Activated T-cell treated with anti-CD3 and anti-CD28 coated beads, Interleukin-2, amount 50 U/mL, for 24 hours (primary cell): Measurements from ENCODE around the gene PRELP.

ENCODE experiments used
- DNase-seq: peaks from one replicate; pipeline ENCODE4 v3.0.0-alpha.2; 2020
- H3K27ac Mint-ChIP-seq: 2 replicates; pipeline ENCODE4 v1.8.0; 2020; ENCODE audit warnings: mild to moderate bottlenecking, mixed read lengths
- H3K27me3 Mint-ChIP-seq: 2 replicates; pipeline ENCODE4 v1.8.0; 2020; ENCODE audit warnings: mixed read lengths
- H3K36me3 Mint-ChIP-seq: 2 replicates; pipeline ENCODE4 v1.8.0; 2020; ENCODE audit warnings: low read depth, mixed read lengths
- H3K4me1 Mint-ChIP-seq: 2 replicates; pipeline ENCODE4 v1.8.0; 2020; ENCODE audit warnings: low read depth, mixed read lengths
- H3K4me3 Mint-ChIP-seq: 2 replicates; pipeline ENCODE4 v1.8.0; 2020; ENCODE audit warnings: mild to moderate bottlenecking, moderate library complexity, mixed read lengths
- H3K9me3 Mint-ChIP-seq: 2 replicates; pipeline ENCODE4 v1.8.0; 2020; ENCODE audit warnings: mixed read lengths

PRELP gene

GRCh38 chr1:203475012-203475981 lies at the start of gene PRELP:
TSS of gene PRELP (plus strand) at chr1:203475806. CDS start at chr1:203483185, 7,379 bp downstream.
- Mint-ChIP-seq H3K4me3 (no peak within 1 kb of the TSS), H3K36me3 (no peaks in the 10 kb centered on the region), H3K27ac (no peak within 1 kb of the TSS), H3K27me3 (peaks cover 15% of the 10 kb centered on the region), H3K9me3 (no peaks in the 10 kb centered on the region), H3K4me1 (no peaks in the 10 kb centered on the region)
- DNase-seq = no peak

- Mint-ChIP-seq H3K9me3 (no peaks in the 10 kb centered on the region), H3K4me3 (no peak overlapping the region), H3K27me3 (peaks cover 58% of the 10 kb centered on the region), H3K36me3 (no peaks in the 10 kb centered on the region), H3K4me1 (no peaks in the 10 kb centered on the region), H3K27ac (no peak overlapping the region)
- no peak for DNase-seq
Observed at GRCh38 chr1:203426366-203426765, 49.2 kb upstream of the PRELP start.

- no peaks in the 10 kb centered on the region for H3K36me3 Mint-ChIP-seq
- H3K27me3 Mint-ChIP-seq = peaks cover 59% of the 10 kb centered on the region
- no peaks in the 10 kb centered on the region for H3K9me3 Mint-ChIP-seq
- H3K4me1 Mint-ChIP-seq = no peaks in the 10 kb centered on the region
- no peak overlapping the region for H3K27ac Mint-ChIP-seq
- DNase-seq = no peak
- no peak overlapping the region for H3K4me3 Mint-ChIP-seq
Observed at GRCh38 chr1:203426870-203427269, 48.7 kb upstream of the PRELP start.

- Mint-ChIP-seq H3K27ac (no peak overlapping the region), H3K9me3 (no peaks in the 10 kb centered on the region), H3K4me1 (no peaks in the 10 kb centered on the region), H3K4me3 (no peak overlapping the region), H3K36me3 (no peaks in the 10 kb centered on the region), H3K27me3 (peaks cover 62% of the 10 kb centered on the region)
- no peak for DNase-seq
Observed at GRCh38 chr1:203427451-203427850, 48.2 kb upstream of the PRELP start.

- no peak overlapping the region for H3K27ac Mint-ChIP-seq
- DNase-seq = no peak
- no peaks in the 10 kb centered on the region for H3K4me1 Mint-ChIP-seq
- peaks cover 61% of the 10 kb centered on the region for H3K27me3 Mint-ChIP-seq
- no peaks in the 10 kb centered on the region for H3K9me3 Mint-ChIP-seq
- H3K36me3 Mint-ChIP-seq = no peaks in the 10 kb centered on the region
- no peak overlapping the region for H3K4me3 Mint-ChIP-seq
Observed at GRCh38 chr1:203428981-203429599, 46.5 kb upstream of the PRELP start.

- Mint-ChIP-seq H3K4me1 (no peaks in the 10 kb centered on the region), H3K27me3 (peaks cover 18% of the 10 kb centered on the region), H3K4me3 (no peak overlapping the region), H3K36me3 (no peaks in the 10 kb centered on the region), H3K27ac (no peak overlapping the region), H3K9me3 (no peaks in the 10 kb centered on the region)
- DNase-seq = no peak
Observed at GRCh38 chr1:203435615-203436014, 40.0 kb upstream of the PRELP start.

GRCh38 chr1:203437696-203438315 lies 37.8 kb upstream of the PRELP start:
- no peak for DNase-seq
- Mint-ChIP-seq H3K4me1 (no peaks in the 10 kb centered on the region), H3K4me3 (no peak overlapping the region), H3K27ac (no peak overlapping the region), H3K36me3 (no peaks in the 10 kb centered on the region), H3K27me3 (peaks cover 16% of the 10 kb centered on the region), H3K9me3 (no peaks in the 10 kb centered on the region)

GRCh38 chr1:203439131-203439730 lies 36.4 kb upstream of the PRELP start:
- H3K36me3 Mint-ChIP-seq = no peaks in the 10 kb centered on the region
- no peak overlapping the region for H3K4me3 Mint-ChIP-seq
- no peaks in the 10 kb centered on the region for H3K9me3 Mint-ChIP-seq
- DNase-seq = no peak
- peaks cover 7% of the 10 kb centered on the region for H3K27me3 Mint-ChIP-seq
- no peak overlapping the region for H3K27ac Mint-ChIP-seq
- no peaks in the 10 kb centered on the region for H3K4me1 Mint-ChIP-seq

- no peak for DNase-seq
- no peaks in the 10 kb centered on the region for H3K9me3 Mint-ChIP-seq
- H3K27ac Mint-ChIP-seq = no peak overlapping the region
- peaks cover 7% of the 10 kb centered on the region for H3K27me3 Mint-ChIP-seq
- H3K4me1 Mint-ChIP-seq = no peaks in the 10 kb centered on the region
- no peak overlapping the region for H3K4me3 Mint-ChIP-seq
- no peaks in the 10 kb centered on the region for H3K36me3 Mint-ChIP-seq
Observed at GRCh38 chr1:203440771-203441170, 34.8 kb upstream of the PRELP start.

GRCh38 chr1:203441766-203442165 lies 33.8 kb upstream of the PRELP start:
- no peak overlapping the region for H3K4me3 Mint-ChIP-seq
- peaks cover 7% of the 10 kb centered on the region for H3K27me3 Mint-ChIP-seq
- no peaks in the 10 kb centered on the region for H3K36me3 Mint-ChIP-seq
- no peak for DNase-seq
- H3K4me1 Mint-ChIP-seq = no peaks in the 10 kb centered on the region
- no peak overlapping the region for H3K27ac Mint-ChIP-seq
- no peaks in the 10 kb centered on the region for H3K9me3 Mint-ChIP-seq

- Mint-ChIP-seq H3K4me1 (no peaks in the 10 kb centered on the region), H3K4me3 (no peak overlapping the region), H3K27ac (no peak overlapping the region), H3K9me3 (no peaks in the 10 kb centered on the region), H3K27me3 (peaks cover 7% of the 10 kb centered on the region), H3K36me3 (no peaks in the 10 kb centered on the region)
- no peak for DNase-seq
Observed at GRCh38 chr1:203442821-203443220, 32.8 kb upstream of the PRELP start.

- no peaks in the 10 kb centered on the region for H3K4me1 Mint-ChIP-seq
- H3K9me3 Mint-ChIP-seq = no peaks in the 10 kb centered on the region
- no peaks in the 10 kb centered on the region for H3K36me3 Mint-ChIP-seq
- H3K4me3 Mint-ChIP-seq = no peak overlapping the region
- DNase-seq = no peak
- no peak overlapping the region for H3K27ac Mint-ChIP-seq
- peaks cover 7% of the 10 kb centered on the region for H3K27me3 Mint-ChIP-seq
Observed at GRCh38 chr1:203443296-203443695, 32.3 kb upstream of the PRELP start.

- Mint-ChIP-seq H3K9me3 (no peaks in the 10 kb centered on the region), H3K27me3 (peaks cover 11% of the 10 kb centered on the region), H3K27ac (no peak overlapping the region), H3K4me1 (no peaks in the 10 kb centered on the region), H3K36me3 (no peaks in the 10 kb centered on the region), H3K4me3 (no peak overlapping the region)
- no peak for DNase-seq
Observed at GRCh38 chr1:203444171-203444576, 31.4 kb upstream of the PRELP start.

GRCh38 chr1:203447151-203447550 lies 28.5 kb upstream of the PRELP start:
- Mint-ChIP-seq H3K36me3 (no peaks in the 10 kb centered on the region), H3K4me3 (no peak overlapping the region), H3K4me1 (no peaks in the 10 kb centered on the region), H3K27ac (no peak overlapping the region), H3K27me3 (peaks cover 18% of the 10 kb centered on the region), H3K9me3 (no peaks in the 10 kb centered on the region)
- no peak for DNase-seq
